Testis (tissue), 3 donors: ENCODE data around the gene PLCXD1. TPM values are rescaled to one million over a fixed set of nuclear protein-coding genes. Genes with fewer than 3 reads are reported as not detected.

Source experiments
- DNase-seq: peaks from one replicate; pipeline ENCODE4 v3.0.0-alpha.2; 2019
- H3K27ac ChIP-seq, 2 donors: fragments of 200-600 bp; sonication (generic); one replicate each; pipeline ENCODE4 v1.5.1; 2019
- H3K27me3 ChIP-seq: fragments of 200-600 bp; sonication (generic); one replicate; pipeline ENCODE4 v1.5.1; 2019
- H3K36me3 ChIP-seq: fragments of 200-600 bp; sonication (generic); one replicate; pipeline ENCODE4 v1.5.1; 2017; ENCODE audit warnings: low read depth; ENCODE audit errors: missing control alignments
- H3K4me1 ChIP-seq: fragments of 200-600 bp; sonication (generic); one replicate; pipeline ENCODE4 v1.5.1; 2019
- H3K4me3 ChIP-seq, 2 donors: fragments of 200-600 bp; sonication (generic); one replicate each; pipeline ENCODE4 v1.5.1; 2017 to 2019
- H3K9me3 ChIP-seq: fragments of 200-600 bp; sonication (generic); one replicate; pipeline ENCODE4 v1.5.1; 2017
- CTCF ChIP-seq, 3 experiments: fragments of 450-650 bp in 2 of 3; fragments of 200-600 bp in 1 of 3; sonication (generic) in 1 of 3; IDR thresholded peaks; one replicate each; pipeline ENCODE4 v1.5.1; 2016 to 2019; ENCODE audit warnings: antibody characterized with exemption in 3 of 3, mild to moderate bottlenecking in 2 of 3, moderate library complexity in 1 of 3
- POLR2A ChIP-seq: fragments of 450-650 bp; IDR thresholded peaks from one replicate; pipeline ENCODE4 v1.6.1; 2017; ENCODE audit warnings: antibody characterized with exemption, mild to moderate bottlenecking, moderate library complexity
- WGBS, 2 donors: methylation state at CpG; one replicate each; pipeline ENCODE4 v1.1.5; 2018; 5-methylcytosine and 5-hydroxymethylcytosine counted together
- intact Hi-C: fragments of 100-400 bp; cut with DNase I; formaldehyde crosslinking; loops from one replicate; pipeline ENCODE4 v1.15.1; 2023; ENCODE audit warnings: low total_unique reads
- polyA plus RNA-seq: library from polyadenylated mRNA; stranded (reverse); fragments of 350-450 nt; fragmentation: Illumina TruSeq; extraction: RNeasy Lipid Tissue Mini Kit (QIAGEN cat#74804); gene quantifications from one replicate; pipeline ENCODE4 v1.2.3, GENCODE V29; 2014; ENCODE audit warnings: low read depth, low replicate concordance; ENCODE audit not compliant: insufficient read depth
- total RNA-seq, 2 donors: library from RNA; depleted of rRNA; stranded (reverse); fragments of >200 nt; gene quantifications; one replicate each; pipeline ENCODE4 v1.2.3, GENCODE V29; 2016

The PLCXD1 gene
- total and polyA plus RNA-seq, 3 donors from 2014 or later: 14.6 to 24.0 (median 15.7) TPM

- H3K9me3 ChIP-seq: no peaks in the 10 kb centered on the region
- peaks cover 4% of the 10 kb centered on the region for H3K4me1 ChIP-seq
- H3K36me3 ChIP-seq: no peaks in the 10 kb centered on the region
- no peak for DNase-seq
- intact Hi-C loops: no loop called here
- 96 to 97% methylated on average over 23 to 47 of the region's 47 CpGs for WGBS, 2 donors
- H3K4me3 ChIP-seq: no peak overlapping the region
- no peaks in the 10 kb centered on the region for H3K27me3 ChIP-seq
- TF ChIP-seq POLR2A: no peak
- no peak for TF ChIP-seq CTCF (IDR thresholded peaks at IDR 0.05)
- no peak overlapping the region for H3K27ac ChIP-seq
Measured at GRCh38 chrX:334971-335757, 54.0 kb downstream of the PLCXD1 start.

GRCh38 chrX:335758-336155 lies 54.6 kb downstream of the PLCXD1 start:
- H3K9me3 ChIP-seq: no peaks in the 10 kb centered on the region
- no peak for DNase-seq
- no peaks in the 10 kb centered on the region for H3K36me3 ChIP-seq
- H3K4me1 ChIP-seq: peaks cover 4% of the 10 kb centered on the region
- H3K27ac ChIP-seq: no peak overlapping the region
- intact Hi-C loops: no loop called here
- H3K4me3 ChIP-seq: no peak overlapping the region
- TF ChIP-seq CTCF (IDR thresholded peaks at IDR 0.05) (no peak), POLR2A (no peak)
- WGBS, 2 donors: 93 to 94% methylated on average over 17 of the region's 17 CpGs
- no peaks in the 10 kb centered on the region for H3K27me3 ChIP-seq

- no peaks in the 10 kb centered on the region for H3K9me3 ChIP-seq
- intact Hi-C loops: no loop called here
- no peaks in the 10 kb centered on the region for H3K36me3 ChIP-seq
- peaks cover under 1% of the 10 kb centered on the region for H3K4me1 ChIP-seq
- no peaks in the 10 kb centered on the region for H3K27me3 ChIP-seq
- DNase-seq: no peak
- TF ChIP-seq POLR2A (no peak), CTCF (IDR thresholded peaks at IDR 0.05) (no peak)
- no peak overlapping the region for H3K27ac ChIP-seq
- 90 to 91% methylated on average over 21 of the region's 21 CpGs for WGBS, 2 donors
- no peak overlapping the region for H3K4me3 ChIP-seq
Measured at GRCh38 chrX:336227-336626, 55.0 kb downstream of the PLCXD1 start.

GRCh38 chrX:337331-337831 lies 56.2 kb downstream of the PLCXD1 start:
- no peaks in the 10 kb centered on the region for H3K4me1 ChIP-seq
- no peaks in the 10 kb centered on the region for H3K36me3 ChIP-seq
- no peak overlapping the region for H3K27ac ChIP-seq
- TF ChIP-seq POLR2A (no peak), CTCF (IDR thresholded peaks at IDR 0.05) (no peak)
- intact Hi-C loops: no loop called here
- H3K4me3 ChIP-seq: no peak overlapping the region
- no peaks in the 10 kb centered on the region for H3K9me3 ChIP-seq
- H3K27me3 ChIP-seq: no peaks in the 10 kb centered on the region
- DNase-seq: no peak
- 81 to 86% methylated on average over 34 to 38 of the region's 38 CpGs for WGBS, 2 donors
